ENCODE measurements around the gene DBF4.
A peak's percentile ranks its signal among the peaks of the same experiment; 100 is the strongest.
"Not testable (repeated sequence)": the region's sequence is repeated elsewhere in the genome, so short reads cannot be mapped to it uniquely, and the experiment has no call there.

Gene DBF4, protein sequence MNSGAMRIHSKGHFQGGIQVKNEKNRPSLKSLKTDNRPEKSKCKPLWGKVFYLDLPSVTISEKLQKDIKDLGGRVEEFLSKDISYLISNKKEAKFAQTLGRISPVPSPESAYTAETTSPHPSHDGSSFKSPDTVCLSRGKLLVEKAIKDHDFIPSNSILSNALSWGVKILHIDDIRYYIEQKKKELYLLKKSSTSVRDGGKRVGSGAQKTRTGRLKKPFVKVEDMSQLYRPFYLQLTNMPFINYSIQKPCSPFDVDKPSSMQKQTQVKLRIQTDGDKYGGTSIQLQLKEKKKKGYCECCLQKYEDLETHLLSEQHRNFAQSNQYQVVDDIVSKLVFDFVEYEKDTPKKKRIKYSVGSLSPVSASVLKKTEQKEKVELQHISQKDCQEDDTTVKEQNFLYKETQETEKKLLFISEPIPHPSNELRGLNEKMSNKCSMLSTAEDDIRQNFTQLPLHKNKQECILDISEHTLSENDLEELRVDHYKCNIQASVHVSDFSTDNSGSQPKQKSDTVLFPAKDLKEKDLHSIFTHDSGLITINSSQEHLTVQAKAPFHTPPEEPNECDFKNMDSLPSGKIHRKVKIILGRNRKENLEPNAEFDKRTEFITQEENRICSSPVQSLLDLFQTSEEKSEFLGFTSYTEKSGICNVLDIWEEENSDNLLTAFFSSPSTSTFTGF

DNA sequence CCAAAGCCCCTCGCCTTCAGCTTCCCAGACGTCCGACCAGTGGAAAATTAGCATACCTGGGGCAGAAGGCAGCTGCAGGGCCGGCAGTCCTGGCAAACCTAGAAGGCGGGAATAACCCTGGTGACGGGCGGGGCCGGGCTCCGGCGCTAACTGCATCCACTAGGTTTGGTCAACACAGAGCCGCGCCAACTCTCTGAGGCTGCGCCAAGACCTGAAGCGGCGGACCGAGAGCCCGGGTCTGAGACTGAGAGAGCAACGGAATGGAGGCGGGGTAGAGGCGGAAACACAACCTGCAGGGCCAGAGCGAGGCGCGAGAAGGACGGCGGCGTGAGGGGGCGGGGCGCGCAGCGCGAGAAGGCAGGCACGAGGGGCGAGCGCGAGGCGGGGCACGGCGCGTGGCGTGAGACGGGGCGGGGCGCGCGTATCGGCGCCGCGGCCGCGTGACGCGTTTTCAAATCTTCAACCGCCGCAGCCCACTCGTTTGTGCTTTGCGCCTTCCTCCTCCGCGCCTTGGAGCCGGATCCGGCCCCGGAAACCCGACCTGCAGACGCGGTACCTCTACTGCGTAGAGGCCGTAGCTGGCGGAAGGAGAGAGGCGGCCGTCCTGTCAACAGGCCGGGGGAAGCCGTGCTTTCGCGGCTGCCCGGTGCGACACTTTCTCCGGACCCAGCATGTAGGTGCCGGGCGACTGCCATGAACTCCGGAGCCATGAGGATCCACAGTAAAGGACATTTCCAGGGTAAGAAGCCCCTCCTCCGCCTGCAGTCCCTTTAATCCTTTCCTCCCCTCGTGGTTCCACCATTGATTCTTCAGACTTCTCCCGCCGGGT, at the start of gene DBF4, which contains the start of gene SLC25A40:
Gene DBF4 (plus strand): TSS at position 454 of the 829 bp plus-strand sequence. CDS start 240 bp downstream, at position 694.
Gene SLC25A40 (minus strand): TSS at position 321 of the 829 bp plus-strand sequence. CDS start 17,633 bp downstream, outside the sequence.
- Histone ChIP-seq H3K27me3 (ENCODE audit: insufficient read depth, low read length) (no peaks in the 10 kb centered on the region), H3K4me1 (ENCODE audit: insufficient read depth, low read length) (peaks cover 8% of the 10 kb centered on the region; the same call in 1 of the 2 replicates), H3K4me3 (ENCODE audit: low read length) (peak within 1 kb of the TSS; percentile 97), H3K27ac (ENCODE audit: low read length) (peak within 1 kb of the TSS; percentile 68), H3K9ac (ENCODE audit: low read depth, low read length) (peak within 1 kb of the TSS; percentile 98), H3K9me3 (ENCODE audit: insufficient read depth, low read depth, low read length) (no peaks in the 10 kb centered on the region; the same call in 1 of the 2 replicates), H3K36me3 (ENCODE audit: insufficient read depth, low read depth, low read length) (peaks cover 33% of the 10 kb centered on the region)

DNA sequence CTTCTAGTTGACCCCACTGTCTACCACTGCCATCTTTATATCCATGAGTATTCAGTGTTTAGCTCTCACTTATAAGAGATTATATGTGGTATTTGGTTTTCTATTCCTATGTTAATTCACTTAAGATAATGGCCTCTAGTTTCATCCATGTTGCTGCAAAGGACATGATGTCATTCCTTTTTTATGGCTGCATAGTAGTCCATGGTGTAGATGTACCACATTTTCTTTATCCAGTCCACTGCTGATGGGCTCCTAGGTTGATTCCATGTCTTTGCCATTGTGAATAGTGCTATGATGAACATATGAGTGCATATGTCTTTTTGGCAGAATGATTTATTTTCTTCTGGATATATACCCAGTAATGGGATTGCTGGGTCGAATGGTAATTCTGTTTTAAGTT, 47.9 kb upstream of the DBF4 start:
- not testable (repeated sequence) for H3K27me3 ChIP-seq (ENCODE audit: insufficient read depth, low read length); H3K27ac ChIP-seq (ENCODE audit: low read length); H3K9ac ChIP-seq (ENCODE audit: low read depth, low read length); H3K4me1 ChIP-seq (ENCODE audit: insufficient read depth, low read length); H3K36me3 ChIP-seq (ENCODE audit: insufficient read depth, low read depth, low read length); H3K4me3 ChIP-seq (ENCODE audit: low read length)
- peaks cover 19% of the 10 kb centered on the region for H3K9me3 ChIP-seq (ENCODE audit: insufficient read depth, low read depth, low read length)

DNA sequence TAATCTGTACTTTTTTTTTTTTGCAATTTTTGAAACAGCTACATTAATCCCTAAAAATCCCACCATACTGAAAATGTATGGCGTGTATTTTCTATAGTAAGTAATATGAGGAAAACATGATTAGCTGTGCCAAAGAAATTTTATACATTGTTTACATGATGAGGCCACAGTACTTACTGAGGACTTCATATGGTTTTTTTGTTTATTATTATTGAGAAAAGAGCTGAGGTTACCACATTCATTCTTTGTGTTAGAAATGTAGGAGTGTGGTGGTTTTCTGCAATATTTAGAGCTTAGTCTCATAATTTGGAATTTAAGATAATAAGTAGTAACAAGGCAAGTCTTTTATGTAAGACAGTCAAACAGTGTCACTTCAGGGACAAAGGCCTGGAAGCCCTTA, 45.2 kb upstream of the DBF4 start:
- no peak overlapping the region for H3K9ac ChIP-seq (ENCODE audit: low read depth, low read length)
- 0 out of 2 replicates have a peak, but pooled peaks cover 4% of the 10 kb centered on the region for H3K36me3 ChIP-seq (ENCODE audit: insufficient read depth, low read depth, low read length)
- no peak overlapping the region for H3K4me3 ChIP-seq (ENCODE audit: low read length)
- H3K27ac ChIP-seq (ENCODE audit: low read length): no peak overlapping the region
- no peaks in the 10 kb centered on the region for H3K4me1 ChIP-seq (ENCODE audit: insufficient read depth, low read length)
- H3K27me3 ChIP-seq (ENCODE audit: insufficient read depth, low read length): no peaks in the 10 kb centered on the region
- H3K9me3 ChIP-seq (ENCODE audit: insufficient read depth, low read depth, low read length): peaks cover 7% of the 10 kb centered on the region

DNA sequence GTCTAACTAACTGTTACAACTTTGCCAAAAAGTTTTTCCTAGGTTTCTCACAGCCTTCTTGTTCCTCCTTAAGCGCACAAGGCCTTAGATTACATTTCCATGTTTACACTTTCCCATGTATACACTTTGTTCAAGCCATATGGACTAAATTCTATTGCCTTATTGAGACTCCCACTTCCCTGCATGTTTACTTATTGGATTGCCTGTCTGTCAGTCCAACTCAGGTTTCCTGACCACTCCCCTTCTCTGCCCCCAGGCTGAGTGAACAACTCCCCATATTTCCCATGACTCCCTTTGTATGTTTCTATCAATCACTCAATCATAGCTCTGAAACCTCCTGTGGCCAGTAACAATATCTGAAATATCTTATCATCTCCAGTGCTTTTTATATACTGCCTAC, 43.2 kb upstream of the DBF4 start:
- Histone ChIP-seq H3K27me3 (ENCODE audit: insufficient read depth, low read length) (no peaks in the 10 kb centered on the region), H3K4me3 (ENCODE audit: low read length) (no peak overlapping the region), H3K9me3 (ENCODE audit: insufficient read depth, low read depth, low read length) (no peaks in the 10 kb centered on the region), H3K27ac (ENCODE audit: low read length) (no peak overlapping the region), H3K4me1 (ENCODE audit: insufficient read depth, low read length) (no peaks in the 10 kb centered on the region), H3K9ac (ENCODE audit: low read depth, low read length) (no peak overlapping the region), H3K36me3 (ENCODE audit: insufficient read depth, low read depth, low read length) (0 out of 2 replicates have a peak, but pooled peaks cover 4% of the 10 kb centered on the region)

DNA sequence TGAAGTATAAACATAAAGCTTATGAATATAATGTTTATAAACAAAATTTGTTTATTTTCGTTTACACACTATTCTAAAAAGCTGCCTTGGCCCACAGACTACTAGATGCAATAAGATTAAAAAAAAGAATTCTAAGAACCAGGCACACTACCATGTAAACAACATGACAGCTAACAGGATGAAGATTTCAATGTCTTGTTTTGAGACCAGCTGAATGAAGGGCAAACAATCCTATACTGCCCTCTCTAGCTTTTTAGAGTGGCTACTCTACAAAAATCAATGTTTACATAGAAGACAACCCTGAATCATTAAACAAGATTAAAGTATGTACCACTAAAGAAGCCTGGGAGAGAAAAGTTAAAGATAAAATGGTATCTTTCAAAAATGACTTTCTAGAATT, 38.7 kb upstream of the DBF4 start:
- Histone ChIP-seq H3K4me3 (ENCODE audit: low read length) (no peak overlapping the region), H3K27ac (ENCODE audit: low read length) (no peak overlapping the region), H3K36me3 (ENCODE audit: insufficient read depth, low read depth, low read length) (no peaks in the 10 kb centered on the region), H3K27me3 (ENCODE audit: insufficient read depth, low read length) (no peaks in the 10 kb centered on the region), H3K4me1 (ENCODE audit: insufficient read depth, low read length) (no peaks in the 10 kb centered on the region), H3K9me3 (ENCODE audit: insufficient read depth, low read depth, low read length) (no peaks in the 10 kb centered on the region), H3K9ac (ENCODE audit: low read depth, low read length) (no peak overlapping the region)

DNA sequence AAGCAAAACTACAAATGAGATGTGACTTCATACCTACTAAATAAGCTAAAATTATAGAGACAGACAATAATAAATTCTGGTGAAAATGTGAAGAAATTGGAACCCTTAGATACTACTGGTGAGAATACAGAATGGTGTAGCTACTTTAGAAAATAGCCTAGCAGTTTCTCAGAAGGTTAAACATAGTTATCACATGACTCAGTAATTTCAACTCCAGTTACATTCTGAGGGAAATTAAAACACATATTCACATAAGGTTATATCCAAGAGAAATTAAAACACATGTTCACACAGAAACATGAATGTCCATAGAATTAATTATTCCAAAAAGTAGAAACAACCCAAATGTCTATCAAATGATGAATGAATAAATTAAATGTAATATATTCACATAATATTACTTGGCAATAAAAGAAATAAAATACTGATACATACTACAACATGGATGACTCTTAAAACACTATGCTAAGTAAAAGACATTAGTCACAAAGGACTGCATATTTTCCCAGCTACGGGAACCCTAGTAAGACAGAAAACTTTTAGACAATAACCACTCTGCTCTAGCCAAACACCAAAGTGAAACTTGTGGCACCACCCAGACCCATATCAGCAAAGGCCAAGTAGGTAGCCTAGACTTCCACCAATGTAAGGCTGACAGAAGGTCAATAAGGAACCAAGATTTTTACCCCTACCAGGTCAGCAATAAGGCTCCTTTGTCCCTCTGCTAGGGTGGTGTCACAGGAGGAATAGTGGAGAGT, 25.3 kb upstream of the DBF4 start:
- H3K4me1 ChIP-seq (ENCODE audit: insufficient read depth, low read length): peaks cover 2% of the 10 kb centered on the region; the same call in 1 of the 2 replicates
- peaks cover 29% of the 10 kb centered on the region for H3K36me3 ChIP-seq (ENCODE audit: insufficient read depth, low read depth, low read length)
- H3K27ac ChIP-seq (ENCODE audit: low read length): no peak overlapping the region
- H3K9ac ChIP-seq (ENCODE audit: low read depth, low read length): no peak overlapping the region
- H3K4me3 ChIP-seq (ENCODE audit: low read length): no peak overlapping the region
- H3K27me3 ChIP-seq (ENCODE audit: insufficient read depth, low read length): no peaks in the 10 kb centered on the region
- H3K9me3 ChIP-seq (ENCODE audit: insufficient read depth, low read depth, low read length): no peaks in the 10 kb centered on the region

DNA sequence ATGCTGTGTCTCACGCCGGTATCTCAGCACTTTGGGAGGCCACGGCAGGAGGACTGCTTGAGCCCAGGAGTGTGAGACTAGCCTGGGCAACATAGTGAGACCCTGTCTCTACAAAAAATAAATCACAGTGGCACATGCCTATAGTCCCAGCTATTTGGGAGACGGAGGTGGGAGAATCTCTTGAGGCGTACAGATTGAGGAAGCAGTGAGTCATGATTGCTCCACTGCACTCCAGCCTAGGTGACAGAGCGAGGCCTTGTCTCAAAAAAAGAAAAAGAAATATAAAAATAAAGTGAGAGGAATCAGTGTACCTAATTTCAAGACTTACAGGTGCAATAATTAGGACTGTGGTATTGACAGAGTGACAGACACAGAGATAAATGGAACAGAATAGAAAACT, 24.0 kb upstream of the DBF4 start:
- Histone ChIP-seq H3K9ac (ENCODE audit: low read depth, low read length) (no peak overlapping the region), H3K4me1 (ENCODE audit: insufficient read depth, low read length) (peaks cover 6% of the 10 kb centered on the region; the same call in 1 of the 2 replicates), H3K27me3 (ENCODE audit: insufficient read depth, low read length) (no peaks in the 10 kb centered on the region), H3K36me3 (ENCODE audit: insufficient read depth, low read depth, low read length) (peaks cover 29% of the 10 kb centered on the region), H3K27ac (ENCODE audit: low read length) (no peak overlapping the region), H3K9me3 (ENCODE audit: insufficient read depth, low read depth, low read length) (no peaks in the 10 kb centered on the region), H3K4me3 (ENCODE audit: low read length) (no peak overlapping the region)

DNA sequence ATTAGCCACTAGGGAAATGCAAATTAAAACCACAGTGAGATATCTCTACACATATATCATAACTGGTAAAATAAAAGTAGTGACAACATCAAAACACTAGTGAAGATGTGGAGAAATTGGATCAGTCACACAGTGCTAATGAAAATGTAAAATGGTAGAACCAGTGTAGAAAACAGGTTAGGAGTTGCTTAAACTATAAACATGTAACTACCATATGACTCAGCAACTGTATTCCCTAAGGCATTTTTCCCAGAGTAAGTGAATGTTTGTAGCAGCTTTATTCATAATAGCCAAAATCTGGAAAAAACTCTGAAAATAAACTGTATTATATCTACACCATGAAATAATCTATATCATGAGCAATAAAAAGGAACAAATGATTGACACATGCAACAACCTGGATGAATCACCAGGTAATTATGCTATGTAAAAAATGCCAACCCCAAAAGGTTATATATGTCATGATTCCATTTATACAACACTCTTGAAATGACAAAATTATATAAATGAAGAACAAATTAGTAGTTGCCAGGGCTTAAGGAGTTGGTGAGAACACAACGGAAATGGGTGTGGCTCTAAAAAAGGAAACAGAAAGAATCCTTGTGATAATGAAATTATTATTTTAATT, 22.9 kb upstream of the DBF4 start:
- H3K36me3 ChIP-seq (ENCODE audit: insufficient read depth, low read depth, low read length): peaks cover 40% of the 10 kb centered on the region

DNA sequence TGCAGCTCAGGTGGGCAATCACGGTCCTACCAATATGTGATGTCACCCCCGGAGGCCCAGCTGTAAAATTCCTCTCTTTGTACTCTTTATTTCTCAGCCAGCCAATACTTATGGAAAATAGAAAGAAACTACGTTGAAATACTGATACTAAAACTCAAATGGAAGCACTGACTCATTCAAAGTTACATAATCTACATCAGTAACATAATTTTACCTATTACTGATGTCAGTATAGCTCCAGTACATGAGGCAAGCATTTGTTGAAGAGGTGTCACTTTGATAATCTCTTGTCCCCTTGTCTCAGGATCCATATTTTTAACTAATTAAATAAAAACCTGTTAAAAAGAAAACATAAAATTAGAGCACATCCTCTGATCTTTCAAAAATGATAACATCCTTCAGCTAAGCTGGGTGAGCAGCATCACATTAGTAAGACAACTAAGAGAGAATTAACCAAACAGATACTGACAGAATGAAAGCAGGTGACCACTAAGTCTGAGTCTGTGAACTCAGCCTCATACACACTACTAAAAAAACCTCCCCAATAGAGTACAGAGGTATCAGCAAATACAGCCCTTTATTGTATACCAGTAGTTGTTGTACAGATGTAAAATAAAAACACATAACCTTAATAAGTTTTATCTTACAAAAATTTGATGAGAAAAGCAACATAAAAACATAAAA, 17.7 kb upstream of the DBF4 start:
- H3K4me1 ChIP-seq (ENCODE audit: insufficient read depth, low read length): peaks cover 6% of the 10 kb centered on the region; the same call in 1 of the 2 replicates
- no peak overlapping the region for H3K9ac ChIP-seq (ENCODE audit: low read depth, low read length)

More for the DNA sequence above, 22.9 kb upstream of the DBF4 start:
- Histone ChIP-seq H3K27me3 (ENCODE audit: insufficient read depth, low read length) (no peaks in the 10 kb centered on the region), H3K27ac (ENCODE audit: low read length) (no peak overlapping the region), H3K9me3 (ENCODE audit: insufficient read depth, low read depth, low read length) (no peaks in the 10 kb centered on the region), H3K4me1 (ENCODE audit: insufficient read depth, low read length) (peaks cover 6% of the 10 kb centered on the region; the same call in 1 of the 2 replicates), H3K9ac (ENCODE audit: low read depth, low read length) (no peak overlapping the region), H3K4me3 (ENCODE audit: low read length) (no peak overlapping the region)

DNA sequence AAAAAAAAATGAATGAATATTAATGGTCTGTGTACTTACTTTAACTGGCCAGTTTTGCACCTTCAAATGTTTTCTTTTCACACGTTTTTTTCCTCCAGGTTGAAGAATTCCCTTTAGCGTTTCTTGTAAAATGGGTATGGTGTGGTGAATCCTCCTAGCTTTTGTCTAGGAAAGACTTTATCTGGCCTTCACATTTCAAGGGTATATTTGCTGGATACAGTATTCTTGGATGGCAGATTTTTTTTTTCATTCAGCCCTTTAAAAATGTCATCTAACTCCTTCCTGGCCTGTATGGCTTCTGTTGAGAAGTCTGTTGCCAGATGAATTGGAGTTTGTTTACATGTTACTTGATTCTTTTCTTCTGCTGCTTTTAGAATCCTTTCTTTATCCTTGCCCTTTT, 10.2 kb upstream of the DBF4 start:
- Histone ChIP-seq H3K9ac (ENCODE audit: low read depth, low read length) (no peak overlapping the region), H3K4me3 (ENCODE audit: low read length) (no peak overlapping the region), H3K27ac (ENCODE audit: low read length) (no peak overlapping the region), H3K4me1 (ENCODE audit: insufficient read depth, low read length) (peaks cover 3% of the 10 kb centered on the region; the same call in 1 of the 2 replicates), H3K36me3 (ENCODE audit: insufficient read depth, low read depth, low read length) (peaks cover 10% of the 10 kb centered on the region; the same call in 1 of the 2 replicates), H3K27me3 (ENCODE audit: insufficient read depth, low read length) (no peaks in the 10 kb centered on the region), H3K9me3 (ENCODE audit: insufficient read depth, low read depth, low read length) (no peaks in the 10 kb centered on the region)

More for the DNA sequence above, 17.7 kb upstream of the DBF4 start:
- Histone ChIP-seq H3K9me3 (ENCODE audit: insufficient read depth, low read depth, low read length) (no peaks in the 10 kb centered on the region), H3K4me3 (ENCODE audit: low read length) (no peak overlapping the region), H3K27me3 (ENCODE audit: insufficient read depth, low read length) (no peaks in the 10 kb centered on the region), H3K36me3 (ENCODE audit: insufficient read depth, low read depth, low read length) (peaks cover 40% of the 10 kb centered on the region), H3K27ac (ENCODE audit: low read length) (no peak overlapping the region)

Measured in iPS-20b (cell line).